Bronchial epithelial cell (primary cell): ENCODE results near the gene RNF175. TPM values are rescaled to one million over a fixed set of nuclear protein-coding genes. Genes with fewer than 3 reads are reported as not detected.

Experiments
- DNase-seq: peaks from one replicate; pipeline ENCODE4 v3.0.0-alpha.2; 2010; ENCODE audit warnings: low read depth
- FAIRE-seq: peaks from 2 replicates; lab custom pipeline; 2011; peaks lifted over from hg19 to GRCh38; lab: Jason Lieb, UNC
- H3K27me3 ChIP-seq: 2 replicates; pipeline ENCODE4 v1.5.1; 2011; ENCODE audit warnings: low read length; ENCODE audit not compliant: control insufficient read depth, insufficient read depth
- H3K36me3 ChIP-seq: 2 replicates; pipeline ENCODE4 v1.5.1; 2011; ENCODE audit warnings: low read length; ENCODE audit not compliant: control insufficient read depth, insufficient read depth
- H3K4me3 ChIP-seq: 2 replicates; pipeline ENCODE4 v1.5.1; 2011; ENCODE audit warnings: mild to moderate bottlenecking, low read depth, low read length, control low read depth
- total RNA-seq: library from RNA; depleted of rRNA; stranded (reverse); fragments of >200 nt; gene quantifications from 2 replicates; pipeline ENCODE4 v1.2.1, GENCODE V29; 2014
- TF ChIP-seq, protein P1 (sequence below): IDR thresholded peaks from 2 replicates; pipeline ENCODE4 v1.5.1; 2011; ENCODE audit warnings: mild to moderate bottlenecking, moderate library complexity, low read length, control low read depth, inconsistent platforms; ENCODE audit not compliant: insufficient read depth, severe bottlenecking

The RNF175 gene
- total RNA-seq, 1 donor from 2014 or later = under 0.01 TPM

DNA sequence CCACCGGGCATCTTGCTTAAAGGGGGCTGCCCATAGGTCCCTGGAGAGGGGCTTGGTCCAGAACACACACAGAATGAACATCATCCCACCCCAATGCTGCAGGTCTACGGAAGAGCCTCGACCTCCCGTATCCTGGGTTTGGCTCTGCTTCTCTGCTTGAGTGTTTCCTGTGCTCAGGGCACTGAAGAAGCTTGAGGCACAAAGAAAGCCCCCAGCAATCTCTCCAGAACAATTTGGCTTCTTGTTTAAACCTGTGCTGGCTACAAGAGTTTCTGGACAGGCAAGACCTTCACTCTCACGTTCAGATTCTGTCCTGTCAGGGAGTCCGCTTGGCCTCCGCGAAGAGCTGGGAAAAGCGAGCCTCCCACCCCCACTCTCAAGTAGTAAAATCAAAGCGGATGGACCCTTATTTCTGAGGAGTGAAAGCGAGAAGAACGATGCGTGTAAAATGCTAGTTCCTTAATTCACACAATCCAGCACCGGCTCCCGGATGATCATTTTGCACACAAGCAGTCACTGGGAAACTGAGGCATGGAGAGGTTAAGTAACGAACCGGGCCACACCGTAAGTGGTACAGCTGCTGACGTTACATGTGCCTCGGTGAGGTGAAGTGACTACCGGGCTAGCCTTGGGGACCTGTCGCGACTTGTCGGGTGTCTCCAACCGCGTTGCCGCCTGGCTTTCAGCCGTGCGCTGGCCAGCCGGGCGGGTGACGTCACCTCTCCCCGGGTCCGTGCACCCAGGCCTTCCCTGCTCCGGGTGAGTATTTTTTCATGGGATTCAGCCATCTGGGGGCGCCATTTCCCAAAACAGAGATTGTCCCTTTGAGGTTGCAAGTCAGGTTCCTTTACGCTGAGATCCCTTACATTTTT lies 32.2 kb upstream of the RNF175 start:
- DNase-seq (peak; percentile 64), FAIRE-seq (no peak)
- Histone ChIP-seq H3K36me3 (no peaks in the 10 kb centered on the region), H3K27me3 (peaks cover 46% of the 10 kb centered on the region), H3K4me3 (peak overlapping the region; percentile 12)
- TF ChIP-seq, protein P1, sequence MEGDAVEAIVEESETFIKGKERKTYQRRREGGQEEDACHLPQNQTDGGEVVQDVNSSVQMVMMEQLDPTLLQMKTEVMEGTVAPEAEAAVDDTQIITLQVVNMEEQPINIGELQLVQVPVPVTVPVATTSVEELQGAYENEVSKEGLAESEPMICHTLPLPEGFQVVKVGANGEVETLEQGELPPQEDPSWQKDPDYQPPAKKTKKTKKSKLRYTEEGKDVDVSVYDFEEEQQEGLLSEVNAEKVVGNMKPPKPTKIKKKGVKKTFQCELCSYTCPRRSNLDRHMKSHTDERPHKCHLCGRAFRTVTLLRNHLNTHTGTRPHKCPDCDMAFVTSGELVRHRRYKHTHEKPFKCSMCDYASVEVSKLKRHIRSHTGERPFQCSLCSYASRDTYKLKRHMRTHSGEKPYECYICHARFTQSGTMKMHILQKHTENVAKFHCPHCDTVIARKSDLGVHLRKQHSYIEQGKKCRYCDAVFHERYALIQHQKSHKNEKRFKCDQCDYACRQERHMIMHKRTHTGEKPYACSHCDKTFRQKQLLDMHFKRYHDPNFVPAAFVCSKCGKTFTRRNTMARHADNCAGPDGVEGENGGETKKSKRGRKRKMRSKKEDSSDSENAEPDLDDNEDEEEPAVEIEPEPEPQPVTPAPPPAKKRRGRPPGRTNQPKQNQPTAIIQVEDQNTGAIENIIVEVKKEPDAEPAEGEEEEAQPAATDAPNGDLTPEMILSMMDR = peak; percentile 56

DNA sequence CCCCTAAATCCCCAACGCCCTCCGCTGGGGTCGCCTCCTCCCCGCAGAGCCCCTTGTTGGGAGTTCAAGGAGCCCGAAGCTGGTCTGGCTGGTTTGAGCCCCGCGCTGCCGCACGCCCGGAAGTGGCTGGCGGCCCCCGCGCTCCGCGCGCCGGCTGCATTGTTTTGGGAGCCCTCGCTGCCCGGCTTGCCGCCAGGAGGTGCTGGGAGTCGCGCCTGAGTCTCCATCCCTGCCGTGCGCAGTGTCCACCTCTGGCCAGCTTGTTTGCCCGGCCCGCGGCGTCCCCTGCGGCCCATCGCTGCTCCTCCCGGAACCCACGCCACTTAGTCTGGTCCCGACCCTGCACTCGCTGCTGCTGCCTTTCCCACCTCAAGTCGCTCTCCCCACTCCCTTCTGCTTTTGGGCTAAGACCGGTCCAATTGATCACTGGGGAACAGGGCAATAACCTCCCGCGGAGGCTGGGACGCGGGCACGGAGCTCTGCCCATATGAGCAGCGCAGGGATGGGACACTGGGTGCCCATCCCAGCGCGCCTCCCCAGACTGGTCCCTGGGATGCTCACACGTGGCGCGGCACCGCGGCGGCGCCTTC lies 31.2 kb upstream of the RNF175 start:
- FAIRE-seq (no peak), DNase-seq (no peak)
- H3K4me3 ChIP-seq = no peak overlapping the region
- peaks cover 49% of the 10 kb centered on the region for H3K27me3 ChIP-seq
- TF ChIP-seq, protein P1 = peak; percentile 28
- no peaks in the 10 kb centered on the region for H3K36me3 ChIP-seq

DNA sequence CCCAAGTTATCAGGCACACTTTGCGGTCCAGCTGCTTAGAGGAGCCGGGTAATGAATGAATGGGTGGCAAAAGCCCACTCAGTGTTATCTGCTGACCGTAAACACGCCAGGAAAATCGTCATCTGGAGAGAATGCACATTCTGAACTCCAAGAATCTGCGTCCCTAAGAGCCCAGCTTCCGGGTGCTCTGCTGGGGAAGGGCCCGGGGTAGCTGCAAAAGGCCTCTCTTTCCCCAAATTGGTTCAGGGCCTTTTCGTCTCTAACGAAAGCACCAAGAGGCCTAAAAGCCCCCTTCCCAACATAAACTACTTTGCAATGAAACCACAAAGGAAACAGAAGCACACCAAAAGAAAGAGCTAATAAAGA lies 30.7 kb upstream of the RNF175 start:
- Histone ChIP-seq H3K27me3 (peaks cover 49% of the 10 kb centered on the region), H3K4me3 (no peak overlapping the region), H3K36me3 (no peaks in the 10 kb centered on the region)
- FAIRE-seq (no peak), DNase-seq (no peak)
- TF ChIP-seq, protein P1 = no peak

DNA sequence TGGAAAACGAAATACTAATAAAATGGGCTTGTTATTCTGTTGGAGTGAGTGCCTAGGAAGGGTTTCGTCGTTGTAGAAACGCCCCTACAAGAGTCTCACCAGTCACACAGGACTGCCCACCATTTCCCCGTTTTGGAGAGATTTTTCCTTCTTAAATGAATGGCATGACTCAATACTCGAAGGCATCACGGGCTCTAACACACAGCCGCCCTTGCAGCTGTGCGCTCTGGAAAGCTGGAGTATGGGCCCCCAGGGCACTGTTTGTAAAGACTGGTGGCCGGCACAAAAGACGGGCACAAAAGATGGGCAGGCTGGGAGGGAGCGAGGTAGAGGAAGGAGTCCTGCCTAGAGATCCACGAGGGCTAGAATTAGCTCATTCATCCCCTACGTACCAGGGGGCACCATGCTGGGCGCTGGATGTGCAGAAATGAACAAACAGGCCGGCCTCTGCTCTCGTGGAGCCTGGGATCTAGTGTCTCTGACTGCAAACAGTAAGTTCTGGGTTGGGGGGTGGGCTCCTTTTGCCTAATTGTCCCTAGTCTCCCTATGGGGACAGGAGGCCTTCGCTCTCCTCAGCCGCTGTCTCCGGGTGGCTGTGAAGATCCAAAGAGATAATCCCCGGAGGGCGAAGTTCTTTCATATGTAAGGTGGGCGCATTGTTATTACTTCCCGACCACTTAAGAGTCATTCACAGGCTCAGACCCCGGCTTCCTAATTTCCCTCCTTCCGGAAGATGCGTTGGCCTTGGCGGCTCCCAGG lies 30.1 kb upstream of the RNF175 start:
- Histone ChIP-seq H3K4me3 (no peak overlapping the region), H3K36me3 (no peaks in the 10 kb centered on the region), H3K27me3 (peaks cover 49% of the 10 kb centered on the region)
- no peak for FAIRE-seq
- DNase-seq = no peak
- TF ChIP-seq, protein P1 = no peak

DNA sequence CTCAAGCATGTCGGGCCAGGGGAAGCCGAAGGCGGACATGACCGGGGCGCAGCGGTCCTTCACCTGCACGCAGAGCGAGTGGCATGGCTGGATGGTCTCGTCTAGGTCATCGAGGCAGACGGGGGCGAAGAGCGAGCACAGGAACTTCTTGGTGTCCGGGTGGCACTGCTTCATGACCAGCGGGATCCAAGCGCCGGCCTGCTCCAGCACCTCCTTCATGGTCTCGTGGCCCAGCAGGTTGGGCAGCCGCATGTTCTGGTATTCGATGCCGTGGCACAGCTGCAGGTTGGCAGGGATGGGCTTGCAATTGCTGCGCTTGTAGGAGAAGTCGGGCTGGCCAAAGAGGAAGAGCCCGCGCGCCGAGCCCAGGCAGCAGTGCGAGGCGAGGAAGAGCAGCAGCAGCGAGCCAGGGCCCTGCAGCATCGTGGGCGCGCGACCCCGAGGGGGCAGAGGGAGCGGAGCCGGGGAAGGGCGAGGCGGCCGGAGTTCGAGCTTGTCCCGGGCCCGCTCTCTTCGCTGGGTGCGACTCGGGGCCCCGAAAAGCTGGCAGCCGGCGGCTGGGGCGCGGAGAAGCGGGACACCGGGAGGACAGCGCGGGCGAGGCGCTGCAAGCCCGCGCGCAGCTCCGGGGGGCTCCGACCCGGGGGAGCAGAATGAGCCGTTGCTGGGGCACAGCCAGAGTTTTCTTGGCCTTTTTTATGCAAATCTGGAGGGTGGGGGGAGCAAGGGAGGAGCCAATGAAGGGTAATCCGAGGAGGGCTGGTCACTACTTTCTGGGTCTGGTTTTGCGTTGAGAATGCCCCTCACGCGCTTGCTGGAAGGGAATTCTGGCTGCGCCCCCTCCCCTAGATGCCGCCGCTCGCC lies 28.8 kb upstream of the RNF175 start, which contains the start of gene SFRP2:
TSS of gene SFRP2 (minus strand) at position 671 of the 864 bp plus-strand sequence. CDS start at position 423, 248 bp downstream.
- H3K36me3 ChIP-seq = no peaks in the 10 kb centered on the region
- H3K27me3 ChIP-seq = peaks cover 49% of the 10 kb centered on the region
- TF ChIP-seq, protein P1 = no peak
- DNase-seq (no peak), FAIRE-seq (no peak)
- H3K4me3 ChIP-seq = no peak within 1 kb of the TSS
